ENCODE results near the gene PAFAH1B1. TPM values are rescaled to one million over a fixed set of nuclear protein-coding genes. Genes with fewer than 3 reads are reported as not detected.
"Not testable (repeated sequence)": the region's sequence is repeated elsewhere in the genome, so short reads cannot be mapped to it uniquely, and the experiment has no call there.

The PAFAH1B1 gene
- total and polyA plus RNA-seq, 11 donors, result 32.6 to 154 (median 118) TPM

- Histone ChIP-seq H3K9me3 (no peaks in the 10 kb centered on the region), H3K4me1 (no peaks in the 10 kb centered on the region), H3K27me3 (no peaks in the 10 kb centered on the region), H3K4me3 (no peak overlapping the region), H3K27ac (no peak overlapping the region), H3K36me3 (peaks cover 4 to 100% (median 97%) of the 10 kb centered on the region in 9 donors)
- TF ChIP-seq POLR2A (IDR thresholded peaks at IDR 0.05), result no peak
- no peak for TF ChIP-seq CTCF (IDR thresholded peaks at IDR 0.05)
- ATAC-seq, result no peak
- DNase-seq, result peak; percentile 6 to 54 (median 20)
- 96 to 97% (median 96%) methylated on average over 26 to 40 of the region's 40 CpGs for WGBS, 4 donors
- intact Hi-C loops (cut with DNase I), result loop anchor here in 1 of 10 donors (10.0 kb wide), 1 partner anchor 183 kb away; the partner anchor contains the start of gene METTL16
These were observed 104.2 kb downstream of the PAFAH1B1 start for GRCh38 chr17:2697611-2698162.

- H3K27ac ChIP-seq, H3K9me3 ChIP-seq, H3K4me3 ChIP-seq, H3K4me1 ChIP-seq, H3K27me3 ChIP-seq, ATAC-seq: not testable (repeated sequence)
- peaks cover 4 to 100% (median 98%) of the 10 kb centered on the region in 9 donors for H3K36me3 ChIP-seq
- DNase-seq, result peak in 2 of 5 donors; percentile 28
- 74 to 81% (median 78%) methylated on average over 18 of the region's 18 CpGs for WGBS, 4 donors
- intact Hi-C loops (cut with DNase I), result loop anchor here in 1 of 10 donors (10.0 kb wide), 1 partner anchor 185 kb away; the partner anchor contains the start of gene METTL16
These were observed 105.9 kb downstream of the PAFAH1B1 start for GRCh38 chr17:2699216-2699805.

- intact Hi-C loops (cut with DNase I), result loop anchor here in 1 of 10 donors (10.0 kb wide), 1 partner anchor 305 kb away; no protein-coding TSS in a partner anchor
- 90 to 95% (median 94%) methylated on average over 15 to 20 of the region's 20 CpGs for WGBS, 4 donors
- DNase-seq (peak in 3 of 5 donors; percentile 3 to 37 (median 20)), ATAC-seq (no peak)
- Histone ChIP-seq H3K9me3 (no peaks in the 10 kb centered on the region), H3K4me3 (no peak overlapping the region), H3K27ac (no peak overlapping the region), H3K36me3 (peaks cover 4 to 95% (median 91%) of the 10 kb centered on the region in 9 donors), H3K4me1 (peaks cover 0 to 15% (median 3%) of the 10 kb centered on the region in 12 donors), H3K27me3 (no peaks in the 10 kb centered on the region)
- no peak for TF ChIP-seq CTCF (IDR thresholded peaks at IDR 0.05)
- TF ChIP-seq POLR2A (IDR thresholded peaks at IDR 0.05), result no peak
These were observed 106.6 kb downstream of the PAFAH1B1 start for GRCh38 chr17:2700030-2700490.

- Histone ChIP-seq H3K4me1 (peaks cover 0 to 21% (median 6%) of the 10 kb centered on the region in 12 donors), H3K36me3 (peaks cover 4 to 89% (median 85%) of the 10 kb centered on the region in 9 donors), H3K9me3 (no peaks in the 10 kb centered on the region), H3K27ac (no peak overlapping the region), H3K4me3 (no peak overlapping the region), H3K27me3 (no peaks in the 10 kb centered on the region)
- DNase-seq (peak in 3 of 5 donors; percentile 23 to 50 (median 27)), ATAC-seq (no peak)
- TF ChIP-seq CTCF (IDR thresholded peaks at IDR 0.05) (no peak), POLR2A (IDR thresholded peaks at IDR 0.05) (no peak)
- 88 to 93% (median 91%) methylated on average over 16 to 27 of the region's 27 CpGs for WGBS, 4 donors
- intact Hi-C loops (cut with DNase I), result loop anchor here in 1 of 10 donors (10.0 kb wide), 1 partner anchor 306 kb away; no protein-coding TSS in a partner anchor
These were observed 107.2 kb downstream of the PAFAH1B1 start for GRCh38 chr17:2700491-2701141.

Data from heart left ventricle (tissue), 16 donors.